Chondrocyte (in vitro differentiated cells): ENCODE measurements around the gene GRIK3. TPM values are rescaled to one million over a fixed set of nuclear protein-coding genes. Genes with fewer than 3 reads are reported as not detected.

ENCODE experiments used
- DNase-seq: peaks from one replicate; pipeline ENCODE4 v3.0.0; 2021; ENCODE audit warnings: mixed read lengths, low spot score
- H3K27ac Mint-ChIP-seq: one replicate; pipeline ENCODE4 v1.8.0; 2021; ENCODE audit warnings: mild to moderate bottlenecking, moderate library complexity, mixed read lengths; ENCODE audit not compliant: unreplicated experiment
- H3K27me3 Mint-ChIP-seq: 2 replicates; pipeline ENCODE4 v1.8.0; 2021; ENCODE audit warnings: low read depth, mixed read lengths
- H3K36me3 Mint-ChIP-seq: 2 replicates; pipeline ENCODE4 v1.8.0; 2021; ENCODE audit warnings: low read depth, mixed read lengths
- H3K4me1 Mint-ChIP-seq: 2 replicates; pipeline ENCODE4 v1.8.0; 2021; ENCODE audit warnings: low read depth, mild to moderate bottlenecking, mixed read lengths
- H3K4me3 Mint-ChIP-seq: one replicate; pipeline ENCODE4 v1.8.0; 2021; ENCODE audit warnings: mild to moderate bottlenecking, moderate library complexity, mixed read lengths; ENCODE audit not compliant: unreplicated experiment
- H3K9me3 Mint-ChIP-seq: 2 replicates; pipeline ENCODE4 v1.8.0; 2021; ENCODE audit warnings: low read depth, mixed read lengths
- CTCF ChIP-seq: fragments of 200-600 bp; sonication (generic); IDR thresholded peaks from 2 replicates; pipeline ENCODE4 v1.5.0; 2021; ENCODE audit warnings: antibody characterized with exemption, mild to moderate bottlenecking, moderate library complexity
- total RNA-seq: library from RNA; stranded (reverse); gene quantifications from 3 replicates; pipeline ENCODE4 v1.2.1, GENCODE V29; 2021

Gene GRIK3
- total RNA-seq, 1 donor from 2014 or later: not detected

- Mint-ChIP-seq H3K4me3 (no peak overlapping the region), H3K36me3 (no peaks in the 10 kb centered on the region), H3K27ac (no peak overlapping the region), H3K9me3 (no peaks in the 10 kb centered on the region), H3K27me3 (peaks cover 13% of the 10 kb centered on the region), H3K4me1 (no peaks in the 10 kb centered on the region)
- DNase-seq: no peak
- TF ChIP-seq CTCF: no peak
Measured at GRCh38 chr1:36951292-36951750, 83.0 kb downstream of the GRIK3 start.

- TF ChIP-seq CTCF: no peak
- peaks cover 13% of the 10 kb centered on the region for H3K27me3 Mint-ChIP-seq
- DNase-seq: no peak
- H3K36me3 Mint-ChIP-seq: no peaks in the 10 kb centered on the region
- no peaks in the 10 kb centered on the region for H3K9me3 Mint-ChIP-seq
- no peaks in the 10 kb centered on the region for H3K4me1 Mint-ChIP-seq
- no peak overlapping the region for H3K4me3 Mint-ChIP-seq
- H3K27ac Mint-ChIP-seq: no peak overlapping the region
Measured at GRCh38 chr1:36950604-36951291, 83.6 kb downstream of the GRIK3 start.

GRCh38 chr1:36948606-36949005 lies 85.7 kb downstream of the GRIK3 start:
- Mint-ChIP-seq H3K27me3 (peaks cover 13% of the 10 kb centered on the region), H3K4me3 (no peak overlapping the region), H3K27ac (no peak overlapping the region), H3K4me1 (no peaks in the 10 kb centered on the region), H3K36me3 (no peaks in the 10 kb centered on the region), H3K9me3 (no peaks in the 10 kb centered on the region)
- no peak for DNase-seq
- TF ChIP-seq CTCF: no peak

GRCh38 chr1:36948147-36948546 lies 86.2 kb downstream of the GRIK3 start:
- Mint-ChIP-seq H3K36me3 (no peaks in the 10 kb centered on the region), H3K4me1 (no peaks in the 10 kb centered on the region), H3K27me3 (peaks cover 10% of the 10 kb centered on the region)

GRCh38 chr1:36947384-36947783 lies 86.9 kb downstream of the GRIK3 start:
- H3K4me1 Mint-ChIP-seq: no peaks in the 10 kb centered on the region
- no peak for TF ChIP-seq CTCF
- H3K36me3 Mint-ChIP-seq: no peaks in the 10 kb centered on the region
- peaks cover 6% of the 10 kb centered on the region for H3K27me3 Mint-ChIP-seq
- no peaks in the 10 kb centered on the region for H3K9me3 Mint-ChIP-seq
- no peak overlapping the region for H3K27ac Mint-ChIP-seq
- no peak for DNase-seq
- H3K4me3 Mint-ChIP-seq: no peak overlapping the region

More at GRCh38 chr1:36948147-36948546, 86.2 kb downstream of the GRIK3 start:
- no peak overlapping the region for H3K27ac Mint-ChIP-seq
- DNase-seq: no peak
- H3K9me3 Mint-ChIP-seq: no peaks in the 10 kb centered on the region
- no peak overlapping the region for H3K4me3 Mint-ChIP-seq
- no peak for TF ChIP-seq CTCF
